Measurements from ENCODE around the gene SPSB4. TPM values are rescaled to one million over a fixed set of nuclear protein-coding genes. Genes with fewer than 3 reads are reported as not detected.

Gene SPSB4
- total and polyA plus RNA-seq, 2 donors (not counting 1 experiment from before 2014, with no cell fraction given): not detected

DNA sequence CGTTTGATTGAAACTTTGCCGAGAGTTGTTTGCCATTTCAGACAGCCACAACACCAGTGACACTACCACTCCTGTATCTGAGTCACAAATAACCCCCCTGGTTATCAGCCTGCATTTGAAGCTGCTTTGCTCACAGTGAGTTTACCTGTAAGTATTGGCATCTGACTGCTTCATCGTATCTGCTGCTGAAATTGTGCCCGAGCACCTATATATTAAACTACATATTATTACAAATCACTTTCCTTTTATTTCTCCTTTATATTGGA lies 39.2 kb upstream of the SPSB4 start:
- POLR2A ChIA-PET: no interaction called here
- H2AFZ ChIP-seq (ENCODE audit: insufficient read depth, low read depth, low read length, poor library complexity, severe bottlenecking): no peak overlapping the region
- CTCF ChIA-PET: interaction anchor here (1.4 kb wide), 1 partner anchor 93 kb away, joined by 3 read pairs; no protein-coding TSS in a partner anchor
- Mint-ChIP-seq H3K27ac (no peak overlapping the region), H3K27me3 (peaks cover 54% of the 10 kb centered on the region), H3K4me3 (no peak overlapping the region), H3K4me1 (peaks cover 4% of the 10 kb centered on the region), H3K9me3 (ENCODE audit: insufficient read depth) (no peaks in the 10 kb centered on the region)
- no peak overlapping the region for H3K27ac ChIP-seq (ENCODE audit: low read length in 2 of 2)
- intact Hi-C loops (cut with micrococcal nuclease): loop anchor here (1.0 kb wide), 1 partner anchor 178 kb away; no protein-coding TSS in a partner anchor
- no CpG with 5 or more reads among the region's 4 CpGs for WGBS (ENCODE audit: insufficient coverage)
- no peaks in the 10 kb centered on the region for H3K4me1 ChIP-seq (ENCODE audit: control insufficient read depth in 2 of 2, insufficient read depth in 2 of 2, low read length in 2 of 2)
- H3K36me3 ChIP-seq (replicated peaks in 1 of 2; ENCODE audit: control extremely low read depth in 1 of 2, control insufficient read depth in 1 of 2, extremely low read depth in 1 of 2, insufficient read depth in 2 of 2, low read length in 1 of 2): no peaks in the 10 kb centered on the region
- H3K4me3 ChIP-seq (ENCODE audit: control extremely low read depth in 1 of 5, extremely low read depth in 1 of 5, insufficient read depth in 1 of 5, low read depth in 2 of 5, low read length in 4 of 5): no peak overlapping the region
- TF ChIP-seq CTCF (IDR thresholded peaks at IDR 0.05) (no peak), EZH2 (IDR thresholded peaks at IDR 0.05; ENCODE audit: borderline replicate concordance, insufficient read depth, low read depth, low read length, poor library complexity, severe bottlenecking) (no peak)
- H3K27me3 ChIP-seq (replicated peaks in 1 of 4; ENCODE audit: control extremely low read depth in 1 of 4, control insufficient read depth in 3 of 4, insufficient read depth in 4 of 4, low read length in 3 of 4): peaks cover 0 to 4% (median 1%) of the 10 kb centered on the region in 4 experiments
- DNase-seq: no peak
- no peaks in the 10 kb centered on the region for H3K79me2 ChIP-seq (ENCODE audit: control insufficient read depth, insufficient read depth, low read length)
- no peaks in the 10 kb centered on the region for H3K9me3 ChIP-seq (ENCODE audit: control extremely low read depth in 1 of 3, control insufficient read depth in 2 of 3, insufficient read depth in 1 of 3, low read length in 2 of 3)
- no peak overlapping the region for H3K4me2 ChIP-seq (replicated peaks; ENCODE audit: low read depth, low read length, poor library complexity, severe bottlenecking)
- ATAC-seq (ENCODE audit: low read depth): no peak
- H3K9ac ChIP-seq (ENCODE audit: low read length): no peak overlapping the region
- H4K20me1 ChIP-seq (ENCODE audit: control insufficient read depth, insufficient read depth, low read length, poor library complexity, severe bottlenecking): no peaks in the 10 kb centered on the region

DNA sequence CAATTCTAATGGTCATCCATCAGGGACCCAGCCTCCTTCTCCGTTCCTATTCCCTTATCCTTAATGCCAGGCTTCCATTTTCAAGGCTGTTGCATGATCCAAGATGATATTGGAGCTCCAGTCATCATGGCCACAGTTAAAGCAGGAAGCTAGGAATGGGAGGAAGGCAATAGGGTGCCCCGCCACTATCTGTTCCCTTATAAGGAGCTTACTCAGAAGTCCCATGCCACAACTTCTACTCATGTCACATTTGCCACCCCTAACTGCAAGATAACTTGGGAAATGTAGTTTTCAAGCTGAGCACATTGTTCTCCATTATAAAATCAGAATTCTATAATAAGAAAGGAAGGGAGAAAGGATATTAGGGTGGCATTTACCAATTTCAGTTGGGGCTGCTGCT lies 38.6 kb upstream of the SPSB4 start:
- ATAC-seq (ENCODE audit: low read depth) (no peak), DNase-seq (no peak)
- Histone ChIP-seq H3K36me3 (replicated peaks in 1 of 2; ENCODE audit: control extremely low read depth in 1 of 2, control insufficient read depth in 1 of 2, extremely low read depth in 1 of 2, insufficient read depth in 2 of 2, low read length in 1 of 2) (no peaks in the 10 kb centered on the region), H2AFZ (ENCODE audit: insufficient read depth, low read depth, low read length, poor library complexity, severe bottlenecking) (no peak overlapping the region), H3K4me2 (replicated peaks; ENCODE audit: low read depth, low read length, poor library complexity, severe bottlenecking) (no peak overlapping the region), H3K9me3 (ENCODE audit: control extremely low read depth in 1 of 3, control insufficient read depth in 2 of 3, insufficient read depth in 1 of 3, low read length in 2 of 3) (no peaks in the 10 kb centered on the region), H3K4me1 (ENCODE audit: control insufficient read depth in 2 of 2, insufficient read depth in 2 of 2, low read length in 2 of 2) (no peaks in the 10 kb centered on the region), H3K79me2 (ENCODE audit: control insufficient read depth, insufficient read depth, low read length) (no peaks in the 10 kb centered on the region), H3K4me3 (ENCODE audit: control extremely low read depth in 1 of 5, extremely low read depth in 1 of 5, insufficient read depth in 1 of 5, low read depth in 2 of 5, low read length in 4 of 5) (no peak overlapping the region), H4K20me1 (ENCODE audit: control insufficient read depth, insufficient read depth, low read length, poor library complexity, severe bottlenecking) (no peaks in the 10 kb centered on the region), H3K27me3 (replicated peaks in 1 of 4; ENCODE audit: control extremely low read depth in 1 of 4, control insufficient read depth in 3 of 4, insufficient read depth in 4 of 4, low read length in 3 of 4) (peaks cover 0 to 4% (median 1%) of the 10 kb centered on the region in 4 experiments), H3K27ac (ENCODE audit: low read length in 2 of 2) (no peak overlapping the region), H3K9ac (ENCODE audit: low read length) (no peak overlapping the region)
- POLR2A ChIA-PET: no interaction called here
- H3K4me3 Mint-ChIP-seq: no peak overlapping the region
- H3K9me3 Mint-ChIP-seq (ENCODE audit: insufficient read depth): peaks cover under 1% of the 10 kb centered on the region
- TF ChIP-seq EZH2 (IDR thresholded peaks at IDR 0.05; ENCODE audit: borderline replicate concordance, insufficient read depth, low read depth, low read length, poor library complexity, severe bottlenecking): no peak
- TF ChIP-seq CTCF (IDR thresholded peaks at IDR 0.05): no peak
- CTCF ChIA-PET: interaction anchor here (1.4 to 1.7 kb wide), 2 partner anchors 12 to 93 kb away, joined by 3 to 4 read pairs; no protein-coding TSS in a partner anchor
- no peak overlapping the region for H3K27ac Mint-ChIP-seq
- peaks cover 51% of the 10 kb centered on the region for H3K27me3 Mint-ChIP-seq
- intact Hi-C loops (cut with micrococcal nuclease): no loop called here
- peaks cover 5% of the 10 kb centered on the region for H3K4me1 Mint-ChIP-seq
- 80% methylated on average over 1 of the region's 2 CpGs for WGBS (ENCODE audit: insufficient coverage)
